Measurements from ENCODE around the gene CMIP. TPM values are rescaled to one million over a fixed set of nuclear protein-coding genes. Genes with fewer than 3 reads are reported as not detected.

The CMIP gene
- polyA plus RNA-seq, 3 donors from 2014 or later: 0.53 to 1.7 TPM; not detected in 1

- Mint-ChIP-seq H3K27ac (peak overlapping the region; percentile 11 to 80 (median 44)), H3K4me1 (peaks cover 90 to 95% of the 10 kb centered on the region in 2 donors), H3K4me3 (no peak overlapping the region), H3K27me3 (ENCODE audit: low read depth in 3 of 3) (peaks cover 9 to 25% (median 24%) of the 10 kb centered on the region in 3 donors), H3K9me3 (no peaks in the 10 kb centered on the region), H3K36me3 (peaks cover 4 to 11% (median 5%) of the 10 kb centered on the region in 3 donors)
- no peak for DNase-seq
Measured at GRCh38 chr16:81465375-81465943, 20.9 kb downstream of the CMIP start.

GRCh38 chr16:81466356-81466980, 21.9 kb downstream of the CMIP start:
- Mint-ChIP-seq H3K36me3 (peaks cover 0 to 11% (median 0%) of the 10 kb centered on the region in 3 donors), H3K9me3 (no peaks in the 10 kb centered on the region), H3K27me3 (ENCODE audit: low read depth in 3 of 3) (peaks cover 8 to 21% (median 17%) of the 10 kb centered on the region in 3 donors), H3K4me1 (peaks cover 90 to 95% of the 10 kb centered on the region in 2 donors), H3K4me3 (peak overlapping the region in 1 of 5 donors; percentile 48), H3K27ac (peak overlapping the region; percentile 12 to 87 (median 77))
- DNase-seq: no peak

- Mint-ChIP-seq H3K27ac (peak overlapping the region in 4 of 6 donors; percentile 74 to 87 (median 82)), H3K4me1 (peaks cover 90 to 95% of the 10 kb centered on the region in 2 donors), H3K4me3 (no peak overlapping the region), H3K36me3 (peaks cover 0 to 11% (median 0%) of the 10 kb centered on the region in 3 donors), H3K9me3 (no peaks in the 10 kb centered on the region), H3K27me3 (ENCODE audit: low read depth in 3 of 3) (peaks cover 7 to 17% (median 15%) of the 10 kb centered on the region in 3 donors)
- DNase-seq: no peak
Measured at GRCh38 chr16:81467072-81467471, 22.5 kb downstream of the CMIP start.

- Mint-ChIP-seq H3K4me3 (no peak overlapping the region), H3K9me3 (no peaks in the 10 kb centered on the region), H3K36me3 (peaks cover 0 to 11% (median 0%) of the 10 kb centered on the region in 3 donors), H3K27ac (peak overlapping the region in 5 of 6 donors; percentile 96 to 99 (median 98)), H3K27me3 (ENCODE audit: low read depth in 3 of 3) (peaks cover 8 to 19% (median 17%) of the 10 kb centered on the region in 3 donors), H3K4me1 (peaks cover 90 to 95% of the 10 kb centered on the region in 2 donors)
- no peak for DNase-seq
Measured at GRCh38 chr16:81467815-81468214, 23.2 kb downstream of the CMIP start.

- Mint-ChIP-seq H3K36me3 (peaks cover 0 to 11% (median 0%) of the 10 kb centered on the region in 3 donors), H3K9me3 (no peaks in the 10 kb centered on the region), H3K27me3 (ENCODE audit: low read depth in 3 of 3) (peaks cover 12 to 18% (median 13%) of the 10 kb centered on the region in 3 donors), H3K4me1 (peaks cover 91 to 95% of the 10 kb centered on the region in 2 donors), H3K4me3 (peak overlapping the region in 4 of 5 donors; percentile 33 to 84 (median 56)), H3K27ac (peak overlapping the region; percentile 96 to 99 (median 98))
- DNase-seq: no peak
Measured at GRCh38 chr16:81468269-81468902, 23.8 kb downstream of the CMIP start.

GRCh38 chr16:81469183-81469677, 24.6 kb downstream of the CMIP start:
- Mint-ChIP-seq H3K27ac (peak overlapping the region; percentile 96 to 99 (median 98)), H3K4me1 (peaks cover 93 to 98% of the 10 kb centered on the region in 2 donors), H3K27me3 (ENCODE audit: low read depth in 3 of 3) (peaks cover 5 to 17% (median 10%) of the 10 kb centered on the region in 3 donors), H3K36me3 (peaks cover 0 to 9% (median 0%) of the 10 kb centered on the region in 3 donors), H3K9me3 (no peaks in the 10 kb centered on the region), H3K4me3 (peak overlapping the region; percentile 51 to 88 (median 76))
- peak; percentile 56 to 68 (median 57) for DNase-seq

- peak; percentile 58 to 71 (median 67) for DNase-seq
- H3K9me3 Mint-ChIP-seq: no peaks in the 10 kb centered on the region
- peak overlapping the region; percentile 96 to 99 (median 98) for H3K27ac Mint-ChIP-seq
- peaks cover 0 to 4% (median 0%) of the 10 kb centered on the region in 3 donors for H3K36me3 Mint-ChIP-seq
- H3K4me1 Mint-ChIP-seq: peaks cover 90 to 95% of the 10 kb centered on the region in 2 donors
- H3K4me3 Mint-ChIP-seq: peak overlapping the region; percentile 51 to 88 (median 76)
- peaks cover 2 to 12% (median 10%) of the 10 kb centered on the region in 3 donors for H3K27me3 Mint-ChIP-seq (ENCODE audit: low read depth in 3 of 3)
Measured at GRCh38 chr16:81469710-81470535, 25.3 kb downstream of the CMIP start.

- DNase-seq: no peak
- H3K4me1 Mint-ChIP-seq: peaks cover 93 to 95% of the 10 kb centered on the region in 2 donors
- peak overlapping the region; percentile 51 to 88 (median 76) for H3K4me3 Mint-ChIP-seq
- peaks cover 2 to 19% (median 8%) of the 10 kb centered on the region in 3 donors for H3K27me3 Mint-ChIP-seq (ENCODE audit: low read depth in 3 of 3)
- H3K36me3 Mint-ChIP-seq: peaks cover under 1 to 7% (median 2%) of the 10 kb centered on the region in 3 donors
- no peaks in the 10 kb centered on the region for H3K9me3 Mint-ChIP-seq
- peak overlapping the region; percentile 96 to 99 (median 98) for H3K27ac Mint-ChIP-seq
Measured at GRCh38 chr16:81470796-81471636, 26.4 kb downstream of the CMIP start.

GRCh38 chr16:81471882-81472281, 27.3 kb downstream of the CMIP start:
- peak overlapping the region in 3 of 5 donors; percentile 7 to 44 (median 29) for H3K4me3 Mint-ChIP-seq
- H3K36me3 Mint-ChIP-seq: peaks cover 7 to 11% (median 10%) of the 10 kb centered on the region in 3 donors
- H3K27me3 Mint-ChIP-seq (ENCODE audit: low read depth in 3 of 3): peaks cover 2 to 19% (median 8%) of the 10 kb centered on the region in 3 donors
- peak overlapping the region; percentile 71 to 96 (median 85) for H3K27ac Mint-ChIP-seq
- H3K4me1 Mint-ChIP-seq: peaks cover 93 to 95% of the 10 kb centered on the region in 2 donors
- H3K9me3 Mint-ChIP-seq: no peaks in the 10 kb centered on the region
- DNase-seq: no peak

- no peak for DNase-seq
- Mint-ChIP-seq H3K9me3 (no peaks in the 10 kb centered on the region), H3K36me3 (peaks cover 9 to 11% (median 10%) of the 10 kb centered on the region in 3 donors), H3K27ac (peak overlapping the region; percentile 73 to 96 (median 88)), H3K4me3 (no peak overlapping the region), H3K27me3 (ENCODE audit: low read depth in 3 of 3) (peaks cover 2 to 19% (median 8%) of the 10 kb centered on the region in 3 donors), H3K4me1 (peaks cover 94 to 95% of the 10 kb centered on the region in 2 donors)
Measured at GRCh38 chr16:81472391-81472790, 27.8 kb downstream of the CMIP start.

GRCh38 chr16:81473066-81473488, 28.5 kb downstream of the CMIP start:
- H3K36me3 Mint-ChIP-seq: peaks cover 10 to 11% (median 10%) of the 10 kb centered on the region in 3 donors
- peak overlapping the region in 1 of 5 donors; percentile 9 for H3K4me3 Mint-ChIP-seq
- H3K27me3 Mint-ChIP-seq (ENCODE audit: low read depth in 3 of 3): peaks cover 2 to 19% (median 5%) of the 10 kb centered on the region in 3 donors
- peaks cover 97% of the 10 kb centered on the region in 2 donors for H3K4me1 Mint-ChIP-seq
- peak overlapping the region; percentile 84 to 96 (median 88) for H3K27ac Mint-ChIP-seq
- DNase-seq: no peak
- no peaks in the 10 kb centered on the region for H3K9me3 Mint-ChIP-seq

GRCh38 chr16:81473558-81473957, 28.9 kb downstream of the CMIP start:
- peak overlapping the region in 1 of 5 donors; percentile 27 for H3K4me3 Mint-ChIP-seq
- H3K4me1 Mint-ChIP-seq: peaks cover 97% of the 10 kb centered on the region in 2 donors
- DNase-seq: no peak
- no peaks in the 10 kb centered on the region for H3K9me3 Mint-ChIP-seq
- peaks cover 5 to 20% (median 7%) of the 10 kb centered on the region in 3 donors for H3K27me3 Mint-ChIP-seq (ENCODE audit: low read depth in 3 of 3)
- H3K27ac Mint-ChIP-seq: peak overlapping the region; percentile 84 to 96 (median 88)
- H3K36me3 Mint-ChIP-seq: peaks cover 10 to 11% (median 10%) of the 10 kb centered on the region in 3 donors
